GM12801 (cell line): Measurements from ENCODE around the gene SH3RF3.

Source experiments
- CTCF ChIP-seq: IDR thresholded peaks from one replicate; pipeline ENCODE4 v1.5.1; 2011; ENCODE audit warnings: control low read depth; ENCODE audit not compliant: insufficient read length; ENCODE audit errors: extremely low read depth

SH3RF3 gene

GRCh38 chr2:109134741-109135358 lies 5.8 kb downstream of the SH3RF3 start:
- no peak for TF ChIP-seq CTCF

- no peak for TF ChIP-seq CTCF
Measured at GRCh38 chr2:109135359-109136197, 6.6 kb downstream of the SH3RF3 start.

GRCh38 chr2:109136542-109136941 lies 7.5 kb downstream of the SH3RF3 start:
- no peak for TF ChIP-seq CTCF

- no peak for TF ChIP-seq CTCF
Measured at GRCh38 chr2:109137616-109138015, 8.6 kb downstream of the SH3RF3 start.

GRCh38 chr2:109138449-109138848 lies 9.4 kb downstream of the SH3RF3 start:
- TF ChIP-seq CTCF, result no peak

GRCh38 chr2:109139002-109139401 lies 10.0 kb downstream of the SH3RF3 start:
- TF ChIP-seq CTCF, result no peak

- TF ChIP-seq CTCF, result no peak
Measured at GRCh38 chr2:109139865-109140396, 10.9 kb downstream of the SH3RF3 start.
